Mucosa of rectum (tissue), 2 donors: ENCODE measurements around the gene STK31.
A peak's percentile ranks its signal among the peaks of the same experiment; 100 is the strongest.
"Not testable (repeated sequence)": the region's sequence is repeated elsewhere in the genome, so short reads cannot be mapped to it uniquely, and the experiment has no call there.

Experiments
- H3K27ac ChIP-seq, 2 donors: one replicate each; pipeline ENCODE4 v1.7.0; 2013; ENCODE audit warnings: inconsistent platforms in 2 of 2, low read depth in 2 of 2, low read length in 2 of 2
- H3K27me3 ChIP-seq, 2 donors: one replicate each; pipeline ENCODE4 v1.7.0; 2013; ENCODE audit warnings: low read length in 2 of 2; ENCODE audit not compliant: control insufficient read depth in 2 of 2, insufficient read depth in 2 of 2
- H3K36me3 ChIP-seq, 2 donors: one replicate each; pipeline ENCODE4 v1.7.0; 2013; ENCODE audit warnings: low read length in 2 of 2; ENCODE audit not compliant: control insufficient read depth in 2 of 2, insufficient read depth in 2 of 2
- H3K4me1 ChIP-seq, 2 donors: one replicate each; pipeline ENCODE4 v1.7.0; 2013; ENCODE audit warnings: low read length in 2 of 2, mild to moderate bottlenecking in 1 of 2; ENCODE audit not compliant: control insufficient read depth in 2 of 2, insufficient read depth in 2 of 2
- H3K4me3 ChIP-seq, 2 donors: one replicate each; pipeline ENCODE4 v1.7.0; 2013; ENCODE audit warnings: low read length in 2 of 2
- H3K9ac ChIP-seq, 2 donors: one replicate each; pipeline ENCODE4 v1.7.0; 2013; ENCODE audit warnings: low read length in 2 of 2, low read depth in 1 of 2, mild to moderate bottlenecking in 1 of 2
- H3K9me3 ChIP-seq, 2 donors: one replicate each; pipeline ENCODE4 v1.7.0; 2013; ENCODE audit warnings: low read length in 2 of 2; ENCODE audit not compliant: control insufficient read depth in 2 of 2
- donor health status: healthy.
- donor health status: Normal muscosa, but diverticular disease.

STK31 gene

GRCh38 chr7:23710000-23710399, at the start of gene STK31:
Gene STK31, plus strand, starts transcription at chr7:23710219. Its CDS starts 67 bp downstream, at chr7:23710286.
- H3K27ac ChIP-seq, result peak within 1 kb of the TSS in 1 of 2 donors; percentile 51
- no peaks in the 10 kb centered on the region for H3K9me3 ChIP-seq
- H3K4me3 ChIP-seq, result no peak within 1 kb of the TSS
- no peak within 1 kb of the TSS for H3K9ac ChIP-seq
- no peaks in the 10 kb centered on the region for H3K27me3 ChIP-seq
- H3K4me1 ChIP-seq, result peaks cover 0 to 2% of the 10 kb centered on the region in 2 donors
- peaks cover 4 to 5% of the 10 kb centered on the region in 2 donors for H3K36me3 ChIP-seq

- Histone ChIP-seq H3K9me3 (no peaks in the 10 kb centered on the region), H3K36me3 (no peaks in the 10 kb centered on the region), H3K27ac (no peak overlapping the region), H3K4me3 (no peak overlapping the region), H3K27me3 (no peaks in the 10 kb centered on the region), H3K9ac (no peak overlapping the region), H3K4me1 (no peaks in the 10 kb centered on the region)
Observed at GRCh38 chr7:23661385-23661784, 48.6 kb upstream of the STK31 start.

- no peaks in the 10 kb centered on the region for H3K27me3 ChIP-seq
- H3K27ac ChIP-seq, result no peak overlapping the region
- H3K36me3 ChIP-seq, result no peaks in the 10 kb centered on the region
- H3K9me3 ChIP-seq, result no peaks in the 10 kb centered on the region
- no peak overlapping the region for H3K9ac ChIP-seq
- H3K4me1 ChIP-seq, result no peaks in the 10 kb centered on the region
- no peak overlapping the region for H3K4me3 ChIP-seq
Observed at GRCh38 chr7:23662124-23662983, 47.7 kb upstream of the STK31 start.

GRCh38 chr7:23662984-23663313, 47.1 kb upstream of the STK31 start:
- Histone ChIP-seq H3K36me3 (no peaks in the 10 kb centered on the region), H3K9ac (no peak overlapping the region), H3K4me3 (no peak overlapping the region), H3K9me3 (no peaks in the 10 kb centered on the region), H3K4me1 (no peaks in the 10 kb centered on the region), H3K27ac (no peak overlapping the region), H3K27me3 (no peaks in the 10 kb centered on the region)

- Histone ChIP-seq H3K27ac (no peak overlapping the region), H3K4me3 (no peak overlapping the region), H3K36me3 (no peaks in the 10 kb centered on the region), H3K4me1 (no peaks in the 10 kb centered on the region), H3K9me3 (no peaks in the 10 kb centered on the region), H3K9ac (no peak overlapping the region), H3K27me3 (no peaks in the 10 kb centered on the region)
Observed at GRCh38 chr7:23664122-23664521, 45.9 kb upstream of the STK31 start.

- H3K9me3 ChIP-seq, result no peaks in the 10 kb centered on the region
- H3K4me3 ChIP-seq, result no peak overlapping the region
- H3K9ac ChIP-seq, result no peak overlapping the region
- H3K27me3 ChIP-seq, result no peaks in the 10 kb centered on the region
- no peaks in the 10 kb centered on the region for H3K36me3 ChIP-seq
- H3K27ac ChIP-seq, result no peak overlapping the region
- H3K4me1 ChIP-seq, result no peaks in the 10 kb centered on the region
Observed at GRCh38 chr7:23672033-23672432, 38.0 kb upstream of the STK31 start.

- no peaks in the 10 kb centered on the region for H3K36me3 ChIP-seq
- peak within 1 kb of the TSS; percentile 78 to 86 for H3K27ac ChIP-seq
- H3K27me3 ChIP-seq, result no peaks in the 10 kb centered on the region
- no peaks in the 10 kb centered on the region for H3K9me3 ChIP-seq
- peaks cover 0 to 3% of the 10 kb centered on the region in 2 donors for H3K4me1 ChIP-seq
- H3K4me3 ChIP-seq, result peak within 1 kb of the TSS; percentile 82 to 94
- H3K9ac ChIP-seq, result peak within 1 kb of the TSS; percentile 69 to 78
Observed at GRCh38 chr7:23679898-23680413, 30.1 kb upstream of the STK31 start, which contains the start of gene FAM221A. Gene FAM221A, plus strand, starts transcription at chr7:23680199. Its CDS starts 20 bp downstream, at chr7:23680219.

GRCh38 chr7:23680414-23681405, 29.3 kb upstream of the STK31 start:
- Histone ChIP-seq H3K4me1 (peaks cover 0 to 3% of the 10 kb centered on the region in 2 donors), H3K4me3 (peak overlapping the region; percentile 82 to 94), H3K36me3 (peaks cover 0 to 2% of the 10 kb centered on the region in 2 donors), H3K27ac (peak overlapping the region; percentile 78 to 86), H3K9ac (peak overlapping the region; percentile 69 to 78), H3K27me3 (no peaks in the 10 kb centered on the region), H3K9me3 (no peaks in the 10 kb centered on the region)

- H3K9ac ChIP-seq, H3K9me3 ChIP-seq, H3K36me3 ChIP-seq, H3K27me3 ChIP-seq, H3K4me3 ChIP-seq, H3K27ac ChIP-seq, H3K4me1 ChIP-seq: not testable (repeated sequence)
Observed at GRCh38 chr7:23684041-23684440, 26.0 kb upstream of the STK31 start.
